ENCODE data around the gene VAT1L.
"Not testable (repeated sequence)": the region's sequence is repeated elsewhere in the genome, so short reads cannot be mapped to it uniquely, and the experiment has no call there.

The VAT1L gene

GRCh38 chr16:77947590-77947989 lies 159.2 kb downstream of the VAT1L start:
- DNase-seq (ENCODE audit: low read depth in 4 of 4, low spot score in 1 of 4) = not testable (repeated sequence)

- no peak for DNase-seq (ENCODE audit: low read depth in 4 of 4, low spot score in 1 of 4)
Observed at GRCh38 chr16:77948835-77949234, 160.5 kb downstream of the VAT1L start.

GRCh38 chr16:77949445-77949844 lies 161.1 kb downstream of the VAT1L start:
- DNase-seq (ENCODE audit: low read depth in 4 of 4, low spot score in 1 of 4) = no peak

- DNase-seq (ENCODE audit: low read depth in 4 of 4, low spot score in 1 of 4) = no peak
Observed at GRCh38 chr16:77951788-77952187, 163.4 kb downstream of the VAT1L start.

GRCh38 chr16:77955127-77955526 lies 166.8 kb downstream of the VAT1L start:
- no peak for DNase-seq (ENCODE audit: low read depth in 4 of 4, low spot score in 1 of 4)

- DNase-seq (ENCODE audit: low read depth in 4 of 4, low spot score in 1 of 4) = no peak
Observed at GRCh38 chr16:77956231-77956630, 167.9 kb downstream of the VAT1L start.

GRCh38 chr16:77960766-77961165 lies 172.4 kb downstream of the VAT1L start:
- DNase-seq (ENCODE audit: low read depth in 4 of 4, low spot score in 1 of 4) = no peak

- no peak for DNase-seq (ENCODE audit: low read depth in 4 of 4, low spot score in 1 of 4)
Observed at GRCh38 chr16:77961814-77962213, 173.4 kb downstream of the VAT1L start.

GRCh38 chr16:77962689-77963088 lies 174.3 kb downstream of the VAT1L start:
- DNase-seq (ENCODE audit: low read depth in 4 of 4, low spot score in 1 of 4) = no peak

GRCh38 chr16:77963185-77964044 lies 175.1 kb downstream of the VAT1L start:
- no peak for DNase-seq (ENCODE audit: low read depth in 4 of 4, low spot score in 1 of 4)

GRCh38 chr16:77965346-77965745 lies 177.0 kb downstream of the VAT1L start:
- DNase-seq (ENCODE audit: low read depth in 4 of 4, low spot score in 1 of 4) = no peak

GRCh38 chr16:77967054-77967904 lies 178.9 kb downstream of the VAT1L start:
- no peak for DNase-seq (ENCODE audit: low read depth in 4 of 4, low spot score in 1 of 4)

- DNase-seq (ENCODE audit: low read depth in 4 of 4, low spot score in 1 of 4) = no peak
Observed at GRCh38 chr16:77969861-77970260, 181.5 kb downstream of the VAT1L start.

GRCh38 chr16:77970371-77970770 lies 182.0 kb downstream of the VAT1L start:
- no peak for DNase-seq (ENCODE audit: low read depth in 4 of 4, low spot score in 1 of 4)

- DNase-seq (ENCODE audit: low read depth in 4 of 4, low spot score in 1 of 4) = peak; percentile 56 to 74 (median 64)
Observed at GRCh38 chr16:77971306-77972061, 183.1 kb downstream of the VAT1L start.

- no peak for DNase-seq (ENCODE audit: low read depth in 4 of 4, low spot score in 1 of 4)
Observed at GRCh38 chr16:77972062-77972392, 183.7 kb downstream of the VAT1L start.

GRCh38 chr16:77974883-77975282 lies 186.5 kb downstream of the VAT1L start:
- DNase-seq (ENCODE audit: low read depth in 4 of 4, low spot score in 1 of 4) = no peak

GRCh38 chr16:77975942-77976341 lies 187.6 kb downstream of the VAT1L start:
- no peak for DNase-seq (ENCODE audit: low read depth in 4 of 4, low spot score in 1 of 4)

- no peak for DNase-seq (ENCODE audit: low read depth in 4 of 4, low spot score in 1 of 4)
Observed at GRCh38 chr16:77977339-77977738, 189.0 kb downstream of the VAT1L start.

GRCh38 chr16:77985111-77985510 lies 196.7 kb downstream of the VAT1L start:
- no peak for DNase-seq (ENCODE audit: low read depth in 4 of 4, low spot score in 1 of 4)

- DNase-seq (ENCODE audit: low read depth in 4 of 4, low spot score in 1 of 4) = no peak
Observed at GRCh38 chr16:77986011-77986740, 197.8 kb downstream of the VAT1L start.

Data from stimulated activated CD4-positive, alpha-beta T cell treated with anti-CD3 and anti-CD28 coated beads, Interleukin-1b, Interleukin-23, amount 100 ng/mL, for 24 hours (primary cell).